Measurements from ENCODE around the gene DSCAM. TPM values are rescaled to one million over a fixed set of nuclear protein-coding genes. Genes with fewer than 3 reads are reported as not detected.

Gene DSCAM
- total RNA-seq, 3 donors from 2014 or later = not detected

DNA sequence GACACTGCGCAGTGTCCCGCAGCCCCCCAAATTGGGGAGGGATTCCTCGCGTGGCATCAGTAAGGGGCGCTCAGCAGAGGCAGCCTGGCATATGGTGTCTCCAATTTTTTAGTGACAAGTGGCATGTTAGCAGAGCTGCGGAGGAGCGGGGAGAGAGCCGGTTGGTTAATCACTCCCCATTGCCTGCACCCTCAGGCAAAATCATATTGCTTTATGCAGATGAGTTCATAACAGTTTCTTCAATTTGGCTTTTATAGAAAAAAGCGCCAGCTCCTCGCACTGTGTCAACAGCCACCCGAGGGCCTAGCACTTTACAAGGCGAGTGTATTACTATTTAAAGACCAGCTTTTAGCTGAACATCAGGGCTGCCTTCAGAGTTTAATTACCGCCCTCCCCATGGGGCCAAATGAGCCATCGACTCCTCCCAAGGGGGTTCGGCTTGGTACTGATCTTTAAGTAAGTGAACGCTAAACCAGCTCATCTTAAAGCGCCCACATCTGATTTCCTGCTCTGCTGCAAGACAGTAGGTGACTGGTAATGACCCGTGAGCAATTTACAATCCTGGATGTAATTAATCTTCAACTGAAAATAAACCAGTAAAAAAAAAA lies 298.9 kb downstream of the DSCAM start:
- Mint-ChIP-seq H3K36me3 (ENCODE audit: insufficient read depth) (no peaks in the 10 kb centered on the region), H3K4me1 (ENCODE audit: low read depth) (no peaks in the 10 kb centered on the region), H3K27me3 (ENCODE audit: low read depth) (no peaks in the 10 kb centered on the region), H3K4me3 (no peak overlapping the region), H3K9me3 (peaks cover 8% of the 10 kb centered on the region)
- ATAC-seq (no peak), DNase-seq (no peak)

DNA sequence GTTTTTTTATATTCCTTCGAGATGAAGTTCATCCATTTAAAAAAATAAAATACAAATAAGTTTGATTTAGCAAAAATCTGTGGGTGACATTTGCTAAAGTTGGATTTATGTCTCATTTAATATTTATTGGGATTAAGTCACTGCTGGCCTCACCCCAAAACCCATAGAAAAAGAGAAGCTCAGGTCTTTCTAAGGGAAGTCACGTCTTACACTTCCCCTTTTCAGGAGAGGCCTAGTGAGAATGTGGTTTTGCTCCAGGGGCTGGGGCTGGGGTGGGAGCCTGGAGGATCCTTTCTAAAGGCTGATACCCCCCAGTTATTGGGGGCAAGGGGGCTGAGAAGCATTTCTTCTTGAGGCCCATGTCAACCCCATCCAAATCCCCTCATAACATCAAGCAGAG lies 300.3 kb downstream of the DSCAM start:
- no peak for ATAC-seq
- Mint-ChIP-seq H3K36me3 (ENCODE audit: insufficient read depth) (no peaks in the 10 kb centered on the region), H3K9me3 (peaks cover 8% of the 10 kb centered on the region), H3K4me3 (no peak overlapping the region), H3K27me3 (ENCODE audit: low read depth) (no peaks in the 10 kb centered on the region), H3K4me1 (ENCODE audit: low read depth) (no peaks in the 10 kb centered on the region)
- no peak for DNase-seq

DNA sequence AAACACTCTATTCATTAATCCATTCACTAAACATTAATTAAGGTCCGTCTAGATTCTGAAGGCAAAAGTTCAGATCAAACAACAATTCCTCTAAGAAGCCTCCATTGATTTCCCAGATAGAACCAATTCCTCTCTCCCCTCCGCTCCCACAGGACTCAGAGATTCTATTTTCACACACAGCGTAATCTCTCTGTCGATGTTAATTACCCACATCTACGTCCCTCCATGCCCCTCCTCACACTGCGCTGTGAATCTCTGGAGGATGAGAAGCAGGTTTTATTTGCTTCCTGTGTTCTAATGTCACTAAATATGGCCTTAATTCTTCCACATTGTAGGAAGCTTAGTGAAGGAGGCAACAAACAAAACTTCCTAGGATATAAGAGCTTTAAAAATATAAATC lies 306.7 kb downstream of the DSCAM start:
- peaks cover 8% of the 10 kb centered on the region for H3K9me3 Mint-ChIP-seq
- no peak for ATAC-seq
- no peaks in the 10 kb centered on the region for H3K36me3 Mint-ChIP-seq (ENCODE audit: insufficient read depth)
- no peak for DNase-seq
- no peak overlapping the region for H3K4me3 Mint-ChIP-seq
- no peaks in the 10 kb centered on the region for H3K4me1 Mint-ChIP-seq (ENCODE audit: low read depth)
- H3K27me3 Mint-ChIP-seq (ENCODE audit: low read depth) = no peaks in the 10 kb centered on the region

DNA sequence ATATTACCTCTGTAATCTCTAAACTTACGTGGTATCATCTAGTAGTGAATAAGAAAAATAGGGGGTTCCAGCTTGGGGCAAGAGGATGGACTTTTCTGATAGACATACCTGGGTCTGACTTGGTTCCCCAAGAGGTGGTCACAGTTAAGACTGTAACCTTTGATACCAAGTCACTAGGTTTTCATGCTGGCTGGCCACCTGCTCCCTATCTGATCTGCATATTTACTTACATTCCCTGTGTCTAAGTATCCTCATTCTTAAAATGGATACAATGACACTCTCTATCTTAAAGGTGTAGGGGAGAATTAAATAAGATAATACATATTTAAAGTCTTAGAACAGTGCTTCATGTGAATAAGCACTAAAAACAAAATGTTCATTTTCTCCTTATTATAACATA lies 312.1 kb downstream of the DSCAM start:
- H3K36me3 Mint-ChIP-seq (ENCODE audit: insufficient read depth) = no peaks in the 10 kb centered on the region
- H3K9me3 Mint-ChIP-seq = peaks cover 16% of the 10 kb centered on the region
- ATAC-seq (no peak), DNase-seq (no peak)
- no peak overlapping the region for H3K4me3 Mint-ChIP-seq
- H3K4me1 Mint-ChIP-seq (ENCODE audit: low read depth) = no peaks in the 10 kb centered on the region
- no peaks in the 10 kb centered on the region for H3K27me3 Mint-ChIP-seq (ENCODE audit: low read depth)

DNA sequence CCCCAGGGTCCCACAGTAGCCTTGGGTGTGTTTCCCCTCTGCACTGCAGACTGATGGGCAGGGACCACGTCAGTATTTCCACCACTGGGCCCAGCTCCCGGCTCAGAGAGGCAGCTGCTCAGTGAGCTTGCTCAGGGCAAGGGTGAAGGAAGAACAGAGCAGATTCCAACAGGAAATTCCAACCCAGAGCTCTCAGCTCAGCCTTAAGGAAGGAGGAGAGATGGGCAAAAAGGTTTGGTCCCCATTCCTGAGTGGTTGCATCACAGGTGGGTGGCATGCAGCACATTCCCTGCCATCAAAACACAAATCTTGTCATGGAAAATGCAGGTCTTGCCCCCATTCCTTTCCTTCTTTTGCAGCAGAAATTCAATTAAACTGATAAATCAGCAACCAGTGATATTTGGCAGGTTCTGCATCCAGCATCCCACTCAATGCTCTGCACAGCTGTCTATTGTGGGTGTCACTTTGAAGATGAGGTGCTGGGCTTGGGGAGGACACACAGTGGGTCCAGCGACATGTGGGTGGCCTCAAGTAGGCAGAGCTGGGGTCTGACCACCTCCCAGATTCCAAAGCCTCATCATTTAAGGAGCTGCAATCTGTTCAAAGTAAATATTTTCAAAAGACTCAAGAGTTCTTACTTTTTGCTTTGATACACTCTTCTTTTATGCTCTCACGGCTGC lies 315.4 kb downstream of the DSCAM start:
- H3K36me3 Mint-ChIP-seq (ENCODE audit: insufficient read depth) = no peaks in the 10 kb centered on the region
- no peak for ATAC-seq
- no peaks in the 10 kb centered on the region for H3K4me1 Mint-ChIP-seq (ENCODE audit: low read depth)
- no peak overlapping the region for H3K4me3 Mint-ChIP-seq
- DNase-seq = no peak
- H3K9me3 Mint-ChIP-seq = peaks cover 26% of the 10 kb centered on the region
- no peaks in the 10 kb centered on the region for H3K27me3 Mint-ChIP-seq (ENCODE audit: low read depth)

DNA sequence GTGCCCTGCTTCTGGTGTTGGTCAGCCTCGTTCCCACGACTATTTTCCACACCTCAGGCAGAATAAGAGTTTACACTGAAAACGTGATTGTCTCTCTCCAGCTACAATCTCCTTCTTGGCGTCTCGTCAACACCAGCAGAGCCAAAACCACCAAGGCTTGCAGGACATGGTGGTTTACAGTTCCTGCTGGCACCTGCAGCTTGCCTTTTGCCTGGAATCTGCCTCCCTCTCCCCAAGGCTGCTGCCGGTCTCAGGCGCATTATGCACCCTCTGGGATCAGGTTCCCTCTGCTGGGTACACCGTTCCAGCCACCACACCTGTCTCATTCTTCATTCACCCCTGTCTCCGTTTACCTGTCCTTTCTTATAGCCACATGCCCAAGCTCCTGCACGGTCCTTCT lies 315.9 kb downstream of the DSCAM start:
- DNase-seq = no peak
- Mint-ChIP-seq H3K36me3 (ENCODE audit: insufficient read depth) (no peaks in the 10 kb centered on the region), H3K4me1 (ENCODE audit: low read depth) (no peaks in the 10 kb centered on the region), H3K27me3 (ENCODE audit: low read depth) (no peaks in the 10 kb centered on the region), H3K9me3 (peaks cover 26% of the 10 kb centered on the region), H3K4me3 (no peak overlapping the region)
- no peak for ATAC-seq

DNA sequence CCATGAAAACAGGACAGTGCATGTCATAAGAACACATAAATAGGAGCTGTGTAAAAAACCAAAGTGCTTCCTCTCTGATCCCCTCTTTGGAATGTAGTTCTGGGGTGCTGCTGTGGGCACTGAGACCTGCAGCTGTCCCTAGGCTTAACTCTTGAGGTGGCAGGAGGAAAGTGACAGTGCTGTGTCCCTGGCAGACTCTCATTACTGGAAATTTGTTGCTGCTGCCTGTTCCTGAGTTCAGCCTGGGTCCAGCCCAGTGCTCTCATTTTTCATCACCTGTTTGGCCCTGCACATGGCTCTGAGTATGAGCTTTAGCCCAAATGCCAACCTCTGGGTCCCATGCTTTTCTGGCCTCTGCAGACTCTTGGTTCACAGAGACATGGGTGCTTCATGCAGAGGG lies 329.3 kb downstream of the DSCAM start:
- no peaks in the 10 kb centered on the region for H3K36me3 Mint-ChIP-seq (ENCODE audit: insufficient read depth)
- DNase-seq (no peak), ATAC-seq (no peak)
- H3K27me3 Mint-ChIP-seq (ENCODE audit: low read depth) = no peaks in the 10 kb centered on the region
- H3K9me3 Mint-ChIP-seq = peaks cover 6% of the 10 kb centered on the region
- H3K4me1 Mint-ChIP-seq (ENCODE audit: low read depth) = no peaks in the 10 kb centered on the region
- H3K4me3 Mint-ChIP-seq = no peak overlapping the region

DNA sequence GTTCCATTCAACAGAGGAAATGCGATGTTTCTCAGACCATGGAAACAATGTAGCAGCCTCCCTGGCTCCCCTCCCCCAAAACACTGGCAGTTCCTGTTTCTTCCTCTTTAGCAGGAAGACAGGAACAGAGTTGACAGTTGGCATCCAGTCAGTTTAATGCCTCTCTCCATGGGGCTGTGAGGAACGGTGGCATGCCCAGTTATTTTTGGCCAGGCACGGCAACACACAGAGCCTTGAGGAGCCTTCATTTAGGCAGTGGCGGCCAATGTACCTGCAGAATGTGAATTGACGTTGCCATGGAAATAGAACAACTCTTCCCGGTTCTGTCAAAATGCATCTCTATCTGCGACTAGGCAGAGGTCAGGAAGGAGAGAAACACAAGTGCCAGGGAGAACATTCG lies 330.6 kb downstream of the DSCAM start:
- Mint-ChIP-seq H3K4me3 (no peak overlapping the region), H3K9me3 (peaks cover 11% of the 10 kb centered on the region), H3K27me3 (ENCODE audit: low read depth) (no peaks in the 10 kb centered on the region), H3K4me1 (ENCODE audit: low read depth) (no peaks in the 10 kb centered on the region), H3K36me3 (ENCODE audit: insufficient read depth) (no peaks in the 10 kb centered on the region)
- no peak for ATAC-seq
- no peak for DNase-seq

DNA sequence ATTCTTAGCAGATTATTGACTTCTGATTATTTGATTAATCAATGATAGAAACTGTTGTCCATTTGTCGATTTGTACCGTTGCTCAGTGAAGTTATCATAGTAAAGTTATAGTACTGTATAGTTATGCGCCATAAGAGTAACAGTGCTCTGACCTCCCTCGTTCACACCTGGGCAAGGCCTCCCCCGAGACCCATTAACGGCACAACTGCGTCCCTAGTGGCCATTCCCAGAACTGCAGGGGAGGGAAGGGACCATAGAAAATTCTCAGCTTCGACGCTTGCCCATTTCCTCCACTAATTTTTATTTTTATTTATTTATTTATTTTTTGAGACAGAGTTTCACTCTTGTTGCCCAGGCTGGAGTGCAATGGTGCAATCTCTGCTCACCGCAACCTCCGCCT lies 334.4 kb downstream of the DSCAM start:
- Mint-ChIP-seq H3K36me3 (ENCODE audit: insufficient read depth) (no peaks in the 10 kb centered on the region), H3K4me3 (no peak overlapping the region), H3K4me1 (ENCODE audit: low read depth) (no peaks in the 10 kb centered on the region), H3K27me3 (ENCODE audit: low read depth) (no peaks in the 10 kb centered on the region), H3K9me3 (peaks cover 11% of the 10 kb centered on the region)
- no peak for ATAC-seq
- DNase-seq = no peak

DNA sequence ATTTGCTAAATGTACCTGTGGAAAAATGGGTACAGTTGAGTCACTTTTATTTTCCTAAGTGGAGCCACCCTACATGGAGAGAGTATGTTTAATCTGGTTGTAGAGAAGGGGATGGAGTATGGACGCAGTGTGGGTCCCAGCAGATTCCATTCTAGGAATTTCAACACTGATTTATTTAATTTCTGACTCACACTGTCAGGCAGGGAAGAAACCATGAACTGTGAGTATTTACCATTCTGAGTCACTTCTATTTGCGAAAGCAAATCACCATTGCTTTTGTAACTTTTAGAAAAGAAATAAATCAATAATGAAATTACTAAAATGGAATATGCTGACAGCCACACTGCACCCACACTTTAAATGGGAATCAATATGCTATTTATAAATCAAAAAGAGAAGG lies 339.0 kb downstream of the DSCAM start:
- no peaks in the 10 kb centered on the region for H3K4me1 Mint-ChIP-seq (ENCODE audit: low read depth)
- no peak for ATAC-seq
- H3K27me3 Mint-ChIP-seq (ENCODE audit: low read depth) = peaks cover 2% of the 10 kb centered on the region
- no peak for DNase-seq
- peaks cover 7% of the 10 kb centered on the region for H3K9me3 Mint-ChIP-seq
- no peaks in the 10 kb centered on the region for H3K36me3 Mint-ChIP-seq (ENCODE audit: insufficient read depth)
- H3K4me3 Mint-ChIP-seq = no peak overlapping the region

DNA sequence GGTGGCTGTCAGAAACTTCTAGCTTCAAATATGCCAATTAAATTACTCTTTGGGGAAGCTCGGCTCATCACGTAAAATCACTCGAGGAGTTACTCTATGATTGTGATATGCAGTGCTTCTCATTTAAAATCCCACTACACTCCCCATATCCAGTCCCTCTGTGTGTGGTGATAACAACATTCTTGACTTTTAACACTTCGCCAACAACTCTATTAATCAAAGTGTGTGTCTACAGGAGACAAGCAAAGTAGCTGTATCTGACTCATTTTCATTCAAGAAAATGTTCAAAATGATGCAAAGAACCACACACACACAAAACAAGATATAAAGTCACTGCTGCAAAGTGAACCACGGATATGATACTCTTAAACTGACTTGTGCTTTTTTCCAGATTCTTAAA lies 341.3 kb downstream of the DSCAM start:
- no peaks in the 10 kb centered on the region for H3K36me3 Mint-ChIP-seq (ENCODE audit: insufficient read depth)

DNA sequence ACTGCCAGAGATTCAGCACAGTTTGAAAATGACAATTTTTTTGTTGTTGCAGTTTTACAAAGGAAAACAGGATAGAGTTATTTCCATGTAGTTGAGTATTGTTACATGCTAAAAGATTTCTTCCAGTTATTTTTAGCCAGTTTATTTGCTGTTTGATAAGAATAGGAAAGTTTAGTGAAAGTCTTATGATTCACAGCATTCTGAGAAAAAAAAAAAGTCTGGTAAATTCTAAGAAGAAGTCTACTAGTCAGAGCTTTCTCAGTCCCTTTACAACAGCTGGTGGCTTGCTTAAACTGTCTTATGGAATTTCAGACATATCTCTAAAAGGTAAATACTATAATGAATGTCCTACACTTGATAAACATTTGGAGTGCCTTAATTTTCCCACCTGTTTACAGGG lies 341.7 kb downstream of the DSCAM start:
- H3K4me1 Mint-ChIP-seq (ENCODE audit: low read depth) = no peaks in the 10 kb centered on the region

More for the DNA sequence above, 341.3 kb downstream of the DSCAM start:
- H3K4me3 Mint-ChIP-seq = no peak overlapping the region
- ATAC-seq = no peak
- H3K9me3 Mint-ChIP-seq = peaks cover 5% of the 10 kb centered on the region
- no peak for DNase-seq
- H3K27me3 Mint-ChIP-seq (ENCODE audit: low read depth) = peaks cover 2% of the 10 kb centered on the region
- H3K4me1 Mint-ChIP-seq (ENCODE audit: low read depth) = no peaks in the 10 kb centered on the region

DNA sequence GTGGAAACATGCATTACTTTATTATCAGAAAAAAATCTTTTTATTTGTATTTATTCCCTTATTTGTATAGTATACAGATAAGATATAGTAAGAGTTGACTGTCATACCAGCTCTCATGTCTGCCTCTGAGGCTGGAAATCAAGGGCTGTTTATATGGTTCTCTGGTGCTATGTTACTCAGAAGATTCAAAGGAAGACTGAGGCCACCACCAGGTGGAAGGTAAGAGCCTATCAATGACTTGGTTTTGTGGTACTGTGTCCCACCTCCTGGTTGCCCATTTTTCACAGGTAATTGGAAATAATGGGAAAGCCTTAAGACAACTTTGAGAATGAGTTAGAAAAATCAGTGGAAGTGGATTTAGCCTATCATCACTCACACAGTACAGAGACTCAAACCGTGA lies 342.1 kb downstream of the DSCAM start:
- Mint-ChIP-seq H3K9me3 (peaks cover 5% of the 10 kb centered on the region), H3K27me3 (ENCODE audit: low read depth) (peaks cover 2% of the 10 kb centered on the region), H3K36me3 (ENCODE audit: insufficient read depth) (no peaks in the 10 kb centered on the region), H3K4me1 (ENCODE audit: low read depth) (no peaks in the 10 kb centered on the region), H3K4me3 (no peak overlapping the region)
- DNase-seq = no peak
- no peak for ATAC-seq

More for the DNA sequence above, 341.7 kb downstream of the DSCAM start:
- peaks cover 5% of the 10 kb centered on the region for H3K9me3 Mint-ChIP-seq
- H3K36me3 Mint-ChIP-seq (ENCODE audit: insufficient read depth) = no peaks in the 10 kb centered on the region
- ATAC-seq (no peak), DNase-seq (no peak)
- peaks cover 2% of the 10 kb centered on the region for H3K27me3 Mint-ChIP-seq (ENCODE audit: low read depth)
- H3K4me3 Mint-ChIP-seq = no peak overlapping the region

DNA sequence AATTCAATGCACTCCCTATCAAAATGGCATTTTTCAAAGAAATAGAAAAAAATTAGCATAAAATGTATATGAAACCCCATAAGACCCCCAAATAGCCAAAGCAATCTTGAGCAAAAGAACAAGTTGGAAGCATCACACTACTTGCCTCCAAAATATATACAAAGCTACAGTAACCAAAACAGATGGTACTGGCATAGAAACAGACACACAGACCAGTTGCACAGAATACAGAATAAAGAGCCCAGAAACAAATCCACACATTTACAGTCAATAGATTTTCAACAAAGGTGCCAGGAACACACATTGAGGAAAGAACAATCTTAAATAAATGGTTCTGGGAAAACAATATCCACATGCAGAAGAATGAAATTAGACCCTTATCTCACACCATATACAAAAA lies 350.8 kb downstream of the DSCAM start:
- ATAC-seq (no peak), DNase-seq (no peak)
- Mint-ChIP-seq H3K36me3 (ENCODE audit: insufficient read depth) (no peaks in the 10 kb centered on the region), H3K27me3 (ENCODE audit: low read depth) (no peaks in the 10 kb centered on the region), H3K4me3 (no peak overlapping the region), H3K9me3 (peaks cover 26% of the 10 kb centered on the region), H3K4me1 (ENCODE audit: low read depth) (no peaks in the 10 kb centered on the region)

DNA sequence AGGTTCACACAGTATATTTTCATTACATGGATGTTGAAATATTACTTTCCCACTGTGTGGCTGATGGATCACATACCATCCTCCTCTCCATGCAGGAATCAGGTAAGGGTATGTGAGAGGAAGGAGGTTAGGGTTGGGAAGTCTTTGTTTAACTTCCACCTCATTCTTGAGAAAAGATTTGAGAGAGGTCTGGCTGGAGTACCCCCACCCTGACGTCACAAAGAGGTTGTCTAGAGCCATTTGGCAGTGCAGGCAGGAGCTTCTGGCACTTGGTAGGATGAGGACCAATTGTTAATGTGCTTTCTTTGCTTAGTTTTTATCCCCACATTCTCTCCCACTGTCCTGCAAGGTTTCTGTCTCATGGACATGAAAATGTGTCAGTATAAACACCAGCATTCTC lies 356.6 kb downstream of the DSCAM start:
- H3K27me3 Mint-ChIP-seq (ENCODE audit: low read depth) = no peaks in the 10 kb centered on the region
- H3K4me3 Mint-ChIP-seq = no peak overlapping the region
- ATAC-seq (no peak), DNase-seq (no peak)
- no peaks in the 10 kb centered on the region for H3K4me1 Mint-ChIP-seq (ENCODE audit: low read depth)
- peaks cover 30% of the 10 kb centered on the region for H3K9me3 Mint-ChIP-seq
- no peaks in the 10 kb centered on the region for H3K36me3 Mint-ChIP-seq (ENCODE audit: insufficient read depth)

All from activated T-cell treated with anti-CD3 and anti-CD28 coated beads, Interleukin-2, amount 50 U/mL, for 4 hours (primary cell).